ENCODE measurements around the gene RPS10.
"Not testable (repeated sequence)": the region's sequence is repeated elsewhere in the genome, so short reads cannot be mapped to it uniquely, and the experiment has no call there.

RPS10 gene

GRCh38 chr6:34447910-34448309 is 22.0 kb upstream of the RPS10 start:
- no peak for DNase-seq (ENCODE audit: low read depth)

- DNase-seq (ENCODE audit: low read depth), result no peak
These were observed 21.5 kb upstream of the RPS10 start for GRCh38 chr6:34447386-34447785.

- no peak for DNase-seq (ENCODE audit: low read depth)
These were observed 19.5 kb upstream of the RPS10 start for GRCh38 chr6:34445313-34445860.

- DNase-seq (ENCODE audit: low read depth), result no peak
These were observed 15.7 kb upstream of the RPS10 start for GRCh38 chr6:34441526-34441925.

- DNase-seq (ENCODE audit: low read depth), result no peak
These were observed 13.6 kb upstream of the RPS10 start for GRCh38 chr6:34439442-34439841.

GRCh38 chr6:34438705-34439104 is 12.8 kb upstream of the RPS10 start:
- DNase-seq (ENCODE audit: low read depth), result no peak

- DNase-seq (ENCODE audit: low read depth), result no peak
These were observed 11.7 kb upstream of the RPS10 start for GRCh38 chr6:34437644-34437970.

- DNase-seq (ENCODE audit: low read depth), result no peak
These were observed 11.2 kb upstream of the RPS10 start for GRCh38 chr6:34436803-34437643.

- DNase-seq (ENCODE audit: low read depth), result no peak
These were observed 10.0 kb upstream of the RPS10 start for GRCh38 chr6:34435916-34436315.

GRCh38 chr6:34425132-34425497 is 754 bp downstream of the RPS10 start:
- DNase-seq (ENCODE audit: low read depth), result peak; percentile 25

GRCh38 chr6:34424200-34425131 is 1.4 kb downstream of the RPS10 start:
- no peak for DNase-seq (ENCODE audit: low read depth)

- no peak for DNase-seq (ENCODE audit: low read depth)
These were observed 2.6 kb downstream of the RPS10 start for GRCh38 chr6:34423254-34423653.

- no peak for DNase-seq (ENCODE audit: low read depth)
These were observed 7.5 kb downstream of the RPS10 start for GRCh38 chr6:34418367-34418766.

GRCh38 chr6:34416877-34417371 is 8.9 kb downstream of the RPS10 start:
- DNase-seq (ENCODE audit: low read depth), result no peak

GRCh38 chr6:34414999-34415858 is 10.6 kb downstream of the RPS10 start:
- no peak for DNase-seq (ENCODE audit: low read depth)

- DNase-seq (ENCODE audit: low read depth), result no peak
These were observed 13.1 kb downstream of the RPS10 start for GRCh38 chr6:34412643-34413214.

GRCh38 chr6:34412016-34412415 is 13.9 kb downstream of the RPS10 start:
- no peak for DNase-seq (ENCODE audit: low read depth)

- not testable (repeated sequence) for DNase-seq (ENCODE audit: low read depth)
These were observed 18.0 kb downstream of the RPS10 start for GRCh38 chr6:34407915-34408314.

GRCh38 chr6:34396518-34396917 is 29.4 kb downstream of the RPS10 start:
- DNase-seq (ENCODE audit: low read depth), result no peak

GRCh38 chr6:34393966-34394305 is 31.9 kb downstream of the RPS10 start:
- no peak for DNase-seq (ENCODE audit: low read depth)

- no peak for DNase-seq (ENCODE audit: low read depth)
These were observed 32.5 kb downstream of the RPS10 start for GRCh38 chr6:34393191-34393965.
